Measurements from ENCODE around the gene PRDM11.

DNA sequence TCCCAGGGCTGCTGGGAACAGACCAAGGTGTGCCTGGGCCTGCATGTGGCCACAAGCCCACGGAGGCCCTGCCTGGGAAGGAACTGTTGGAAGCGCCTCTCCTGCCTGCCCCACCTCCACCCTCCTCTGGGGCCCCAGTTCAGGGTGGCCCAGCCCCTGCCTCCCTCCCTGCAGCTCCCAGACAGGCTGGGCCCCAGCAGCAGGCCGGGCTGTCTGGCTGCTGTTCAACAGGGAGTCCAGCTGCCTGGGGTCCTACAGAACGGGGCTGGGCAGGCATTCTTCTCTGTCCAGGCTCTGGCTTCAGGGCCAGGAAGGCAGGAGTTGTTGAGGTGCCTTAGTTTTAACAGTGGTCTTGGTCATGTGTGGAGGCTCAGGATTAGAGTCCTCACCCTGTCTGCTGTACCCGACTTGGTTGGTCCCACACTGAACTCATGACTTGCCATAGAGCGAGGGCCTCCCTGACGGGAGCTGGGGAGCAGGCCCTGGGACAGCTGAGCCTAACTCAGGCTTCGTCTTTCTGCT, 11.8 kb downstream of the PRDM11 start:
- TF ChIP-seq, protein P1, sequence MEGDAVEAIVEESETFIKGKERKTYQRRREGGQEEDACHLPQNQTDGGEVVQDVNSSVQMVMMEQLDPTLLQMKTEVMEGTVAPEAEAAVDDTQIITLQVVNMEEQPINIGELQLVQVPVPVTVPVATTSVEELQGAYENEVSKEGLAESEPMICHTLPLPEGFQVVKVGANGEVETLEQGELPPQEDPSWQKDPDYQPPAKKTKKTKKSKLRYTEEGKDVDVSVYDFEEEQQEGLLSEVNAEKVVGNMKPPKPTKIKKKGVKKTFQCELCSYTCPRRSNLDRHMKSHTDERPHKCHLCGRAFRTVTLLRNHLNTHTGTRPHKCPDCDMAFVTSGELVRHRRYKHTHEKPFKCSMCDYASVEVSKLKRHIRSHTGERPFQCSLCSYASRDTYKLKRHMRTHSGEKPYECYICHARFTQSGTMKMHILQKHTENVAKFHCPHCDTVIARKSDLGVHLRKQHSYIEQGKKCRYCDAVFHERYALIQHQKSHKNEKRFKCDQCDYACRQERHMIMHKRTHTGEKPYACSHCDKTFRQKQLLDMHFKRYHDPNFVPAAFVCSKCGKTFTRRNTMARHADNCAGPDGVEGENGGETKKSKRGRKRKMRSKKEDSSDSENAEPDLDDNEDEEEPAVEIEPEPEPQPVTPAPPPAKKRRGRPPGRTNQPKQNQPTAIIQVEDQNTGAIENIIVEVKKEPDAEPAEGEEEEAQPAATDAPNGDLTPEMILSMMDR (IDR thresholded peaks at IDR 0.05) = no peak
- no peak for TF ChIP-seq POLR2A (IDR thresholded peaks at IDR 0.05)
